GM23338 (cell line): ENCODE results near the gene TFDP3. TPM values are rescaled to one million over a fixed set of nuclear protein-coding genes. Genes with fewer than 3 reads are reported as not detected.

Experiments
- ATAC-seq: fragments of 200-7000 bp; cut with Tn5 transposase; 3 replicates; pipeline ENCODE4 v1.9.1; 2020
- DNase-seq: peaks from one replicate; pipeline ENCODE4 v3.0.0-alpha.2; 2015; ENCODE audit warnings: low spot score
- H2AFZ ChIP-seq: fragments of 200-600 bp; sonication (generic); 2 replicates; pipeline ENCODE4 v1.8.0; 2016; ENCODE audit warnings: antibody characterized with exemption, mild to moderate bottlenecking, moderate library complexity
- H3F3A ChIP-seq: fragments of 200-600 bp; sonication (generic); replicated peaks from 2 replicates; pipeline ENCODE4 v1.8.0; 2017; ENCODE audit warnings: antibody characterized with exemption, mixed run types, low read depth
- H3K27ac ChIP-seq: fragments of 200-600 bp; sonication (generic); 2 replicates; pipeline ENCODE4 v1.6.1; 2016; ENCODE audit warnings: low read depth
- H3K27me3 ChIP-seq: fragments of 200-600 bp; sonication (generic); 2 replicates; pipeline ENCODE4 v1.8.0; 2016; ENCODE audit warnings: mild to moderate bottlenecking, mixed run types, moderate library complexity; ENCODE audit not compliant: insufficient read depth
- H3K36me3 ChIP-seq: fragments of 200-600 bp; sonication (generic); 2 replicates; pipeline ENCODE4 v1.8.0; 2016; ENCODE audit warnings: mild to moderate bottlenecking; ENCODE audit not compliant: insufficient read depth
- H3K4me1 ChIP-seq: fragments of 200-600 bp; sonication (generic); 2 replicates; pipeline ENCODE4 v1.8.0; 2016; ENCODE audit warnings: mild to moderate bottlenecking, moderate library complexity; ENCODE audit not compliant: insufficient read depth
- H3K4me2 ChIP-seq: fragments of 200-600 bp; sonication (generic); 2 replicates; pipeline ENCODE4 v1.7.1; 2017; ENCODE audit warnings: mixed run types
- H3K4me3 ChIP-seq: fragments of 200-600 bp; sonication (generic); 2 replicates; pipeline ENCODE4 v1.6.1; 2016; ENCODE audit warnings: mixed run types
- H3K79me2 ChIP-seq: fragments of 200-600 bp; sonication (generic); replicated peaks from 2 replicates; pipeline ENCODE4 v1.8.0; 2017; ENCODE audit warnings: mild to moderate bottlenecking; ENCODE audit not compliant: insufficient read depth
- H3K9me2 ChIP-seq: fragments of 200-600 bp; sonication (generic); 2 replicates; pipeline ENCODE4 v1.8.0; 2017; ENCODE audit not compliant: insufficient read depth
- H4K20me1 ChIP-seq: fragments of 200-600 bp; sonication (generic); replicated peaks from 2 replicates; pipeline ENCODE4 v1.8.0; 2017; ENCODE audit warnings: mild to moderate bottlenecking; ENCODE audit not compliant: insufficient read depth
- H3K27ac Mint-ChIP-seq: 2 replicates; pipeline ENCODE4 v1.8.0; 2020; ENCODE audit warnings: inconsistent platforms, mild to moderate bottlenecking, moderate library complexity, mixed read lengths
- H3K27me3 Mint-ChIP-seq: 3 replicates; pipeline ENCODE4 v1.8.0; 2022; ENCODE audit warnings: low read depth, mild to moderate bottlenecking, moderate library complexity, mixed read lengths, inconsistent platforms; ENCODE audit not compliant: insufficient read depth, poor library complexity
- H3K36me3 Mint-ChIP-seq: 3 replicates; pipeline ENCODE4 v1.8.0; 2021; ENCODE audit warnings: low read depth, mild to moderate bottlenecking, inconsistent platforms, moderate library complexity, mixed read lengths
- H3K4me1 Mint-ChIP-seq: 3 replicates; pipeline ENCODE4 v1.8.0; 2020; ENCODE audit warnings: mild to moderate bottlenecking, inconsistent platforms, mixed read lengths
- H3K4me3 Mint-ChIP-seq: 3 replicates; pipeline ENCODE4 v1.8.0; 2021; ENCODE audit warnings: moderate library complexity, mild to moderate bottlenecking, inconsistent platforms, mixed read lengths
- H3K9me3 Mint-ChIP-seq: 3 replicates; pipeline ENCODE4 v1.8.0; 2020; ENCODE audit warnings: moderate library complexity, mild to moderate bottlenecking, inconsistent platforms, mixed read lengths
- CREB1 ChIP-seq: fragments of 250-450 bp; sonication (Bioruptor Pico); IDR thresholded peaks from 2 replicates; pipeline ENCODE4 v1.5.0; 2020; ENCODE audit warnings: low read depth, mild to moderate bottlenecking, moderate library complexity
- EZH2 ChIP-seq: fragments of 200-600 bp; sonication (generic); IDR thresholded peaks from one replicate; pipeline ENCODE4 v1.8.0; 2017; ENCODE audit warnings: antibody characterized with exemption, mild to moderate bottlenecking, low read depth; ENCODE audit not compliant: unreplicated experiment
- EZH2phosphoT487 ChIP-seq: fragments of 200-600 bp; sonication (generic); IDR thresholded peaks from one replicate; pipeline ENCODE4 v1.8.1; 2018; ENCODE audit warnings: antibody characterized with exemption; ENCODE audit not compliant: unreplicated experiment
- JUNB ChIP-seq: IDR thresholded peaks from one replicate; pipeline ENCODE4 v1.6.1; 2016; ENCODE audit warnings: antibody characterized with exemption; ENCODE audit not compliant: unreplicated experiment
- NANOG ChIP-seq: IDR thresholded peaks from 2 replicates; pipeline ENCODE4 v1.6.1; 2016; ENCODE audit warnings: antibody characterized with exemption, borderline replicate concordance
- POLR2AphosphoS5 ChIP-seq: IDR thresholded peaks from 2 replicates; pipeline ENCODE4 v1.6.1; 2016; ENCODE audit warnings: antibody characterized with exemption, low read depth
- STAT1 ChIP-seq: IDR thresholded peaks from one replicate; pipeline ENCODE4 v1.6.1; 2016; ENCODE audit warnings: antibody characterized with exemption; ENCODE audit not compliant: unreplicated experiment
- ZNF114 ChIP-seq: fragments of 250-450 bp; sonication (Bioruptor Pico); IDR thresholded peaks from 2 replicates; pipeline ENCODE4 v1.5.0; 2020; ENCODE audit warnings: mild to moderate bottlenecking, moderate library complexity
- ZNF331 ChIP-seq: fragments of 250-450 bp; sonication (Bioruptor Pico); IDR thresholded peaks from 2 replicates; pipeline ENCODE4 v1.5.0; 2020; ENCODE audit warnings: low read depth, mild to moderate bottlenecking, moderate library complexity
- polyA plus RNA-seq: library from polyadenylated mRNA; unstranded; fragments of >200 nt; fragmentation: Nextera tagmentation; extraction: Ambion mirVana; gene quantifications from 2 replicates; pipeline ENCODE4 v1.2.1, GENCODE V29; 2016
- total RNA-seq: library from RNA; depleted of rRNA; stranded (reverse); fragments of >200 nt; shearing (Covaris generic); gene quantifications from 2 replicates; pipeline ENCODE4 v1.2.3, GENCODE V29; 2014
- TF ChIP-seq, protein P1 (sequence below): IDR thresholded peaks from one replicate; pipeline ENCODE4 v1.6.1; 2018; ENCODE audit warnings: antibody characterized with exemption; ENCODE audit not compliant: unreplicated experiment
- TF ChIP-seq, protein P2 (sequence below), 2 experiments: fragments of 200-600 bp in 1 of 2; sonication (generic) in 1 of 2; conservative IDR thresholded peaks; 2 replicates each; pipeline versions ENCODE4 v1.5.1 to v1.6.1; 2016 to 2017; ENCODE audit warnings: antibody characterized with exemption in 2 of 2, low read depth in 2 of 2, mild to moderate bottlenecking in 2 of 2, moderate library complexity in 1 of 2

TFDP3 gene
- total and polyA plus RNA-seq, 2 experiments from 2014 or later, result not detected

- TF ChIP-seq, protein P1, sequence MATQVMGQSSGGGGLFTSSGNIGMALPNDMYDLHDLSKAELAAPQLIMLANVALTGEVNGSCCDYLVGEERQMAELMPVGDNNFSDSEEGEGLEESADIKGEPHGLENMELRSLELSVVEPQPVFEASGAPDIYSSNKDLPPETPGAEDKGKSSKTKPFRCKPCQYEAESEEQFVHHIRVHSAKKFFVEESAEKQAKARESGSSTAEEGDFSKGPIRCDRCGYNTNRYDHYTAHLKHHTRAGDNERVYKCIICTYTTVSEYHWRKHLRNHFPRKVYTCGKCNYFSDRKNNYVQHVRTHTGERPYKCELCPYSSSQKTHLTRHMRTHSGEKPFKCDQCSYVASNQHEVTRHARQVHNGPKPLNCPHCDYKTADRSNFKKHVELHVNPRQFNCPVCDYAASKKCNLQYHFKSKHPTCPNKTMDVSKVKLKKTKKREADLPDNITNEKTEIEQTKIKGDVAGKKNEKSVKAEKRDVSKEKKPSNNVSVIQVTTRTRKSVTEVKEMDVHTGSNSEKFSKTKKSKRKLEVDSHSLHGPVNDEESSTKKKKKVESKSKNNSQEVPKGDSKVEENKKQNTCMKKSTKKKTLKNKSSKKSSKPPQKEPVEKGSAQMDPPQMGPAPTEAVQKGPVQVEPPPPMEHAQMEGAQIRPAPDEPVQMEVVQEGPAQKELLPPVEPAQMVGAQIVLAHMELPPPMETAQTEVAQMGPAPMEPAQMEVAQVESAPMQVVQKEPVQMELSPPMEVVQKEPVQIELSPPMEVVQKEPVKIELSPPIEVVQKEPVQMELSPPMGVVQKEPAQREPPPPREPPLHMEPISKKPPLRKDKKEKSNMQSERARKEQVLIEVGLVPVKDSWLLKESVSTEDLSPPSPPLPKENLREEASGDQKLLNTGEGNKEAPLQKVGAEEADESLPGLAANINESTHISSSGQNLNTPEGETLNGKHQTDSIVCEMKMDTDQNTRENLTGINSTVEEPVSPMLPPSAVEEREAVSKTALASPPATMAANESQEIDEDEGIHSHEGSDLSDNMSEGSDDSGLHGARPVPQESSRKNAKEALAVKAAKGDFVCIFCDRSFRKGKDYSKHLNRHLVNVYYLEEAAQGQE, result no peak
- TF ChIP-seq, protein P2, sequence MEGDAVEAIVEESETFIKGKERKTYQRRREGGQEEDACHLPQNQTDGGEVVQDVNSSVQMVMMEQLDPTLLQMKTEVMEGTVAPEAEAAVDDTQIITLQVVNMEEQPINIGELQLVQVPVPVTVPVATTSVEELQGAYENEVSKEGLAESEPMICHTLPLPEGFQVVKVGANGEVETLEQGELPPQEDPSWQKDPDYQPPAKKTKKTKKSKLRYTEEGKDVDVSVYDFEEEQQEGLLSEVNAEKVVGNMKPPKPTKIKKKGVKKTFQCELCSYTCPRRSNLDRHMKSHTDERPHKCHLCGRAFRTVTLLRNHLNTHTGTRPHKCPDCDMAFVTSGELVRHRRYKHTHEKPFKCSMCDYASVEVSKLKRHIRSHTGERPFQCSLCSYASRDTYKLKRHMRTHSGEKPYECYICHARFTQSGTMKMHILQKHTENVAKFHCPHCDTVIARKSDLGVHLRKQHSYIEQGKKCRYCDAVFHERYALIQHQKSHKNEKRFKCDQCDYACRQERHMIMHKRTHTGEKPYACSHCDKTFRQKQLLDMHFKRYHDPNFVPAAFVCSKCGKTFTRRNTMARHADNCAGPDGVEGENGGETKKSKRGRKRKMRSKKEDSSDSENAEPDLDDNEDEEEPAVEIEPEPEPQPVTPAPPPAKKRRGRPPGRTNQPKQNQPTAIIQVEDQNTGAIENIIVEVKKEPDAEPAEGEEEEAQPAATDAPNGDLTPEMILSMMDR (conservative IDR thresholded peaks at IDR 0.05; ENCODE audit: low read depth in 2 of 2), result no peak
- TF ChIP-seq STAT1 (no peak), NANOG (no peak)
Measured at GRCh38 chrX:133175605-133176004, 42.5 kb downstream of the TFDP3 start (continued).

DNA sequence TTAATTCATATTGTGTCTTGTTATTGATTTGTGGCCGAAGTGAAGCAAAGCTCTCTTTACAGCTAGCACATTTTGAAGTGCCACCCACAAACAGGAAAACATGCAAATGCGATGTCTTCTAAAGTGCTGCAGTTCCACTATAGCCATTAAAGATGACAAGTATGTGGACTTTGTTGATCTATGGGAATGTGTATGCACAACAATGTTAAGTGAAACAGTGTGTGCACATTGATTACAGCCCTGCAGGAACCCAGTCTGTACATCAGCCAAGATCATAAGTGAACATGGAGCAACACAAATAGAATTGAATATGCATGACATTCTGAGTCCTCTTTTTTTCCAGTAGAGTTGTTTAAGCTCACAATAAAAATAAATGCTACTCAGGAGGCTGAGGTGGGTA is 43.0 kb downstream of the TFDP3 start:
- H3K36me3 Mint-ChIP-seq, result no peaks in the 10 kb centered on the region
- H3K9me3 Mint-ChIP-seq, result no peaks in the 10 kb centered on the region
- Histone ChIP-seq H3K27me3 (no peaks in the 10 kb centered on the region), H4K20me1 (no peaks in the 10 kb centered on the region), H3F3A (no peaks in the 10 kb centered on the region), H3K4me2 (no peak overlapping the region), H3K9me2 (no peaks in the 10 kb centered on the region), H3K4me3 (no peak overlapping the region), H3K4me1 (0 out of 2 replicates have a peak, but pooled peaks cover 11% of the 10 kb centered on the region), H3K27ac (no peak overlapping the region), H3K36me3 (no peaks in the 10 kb centered on the region), H3K79me2 (no peaks in the 10 kb centered on the region), H2AFZ (no peak overlapping the region)
- no peaks in the 10 kb centered on the region for H3K27me3 Mint-ChIP-seq
- ATAC-seq, result no peak
- H3K27ac Mint-ChIP-seq, result no peak overlapping the region
- DNase-seq, result no peak
- no peak overlapping the region for H3K4me3 Mint-ChIP-seq
- peaks cover 22% of the 10 kb centered on the region for H3K4me1 Mint-ChIP-seq
- TF ChIP-seq POLR2AphosphoS5 (no peak), ZNF114 (CRISPR knock-in tag) (no peak), EZH2phosphoT487 (no peak), NANOG (no peak), EZH2 (no peak), STAT1 (no peak), CREB1 (CRISPR knock-in tag) (no peak), ZNF331 (CRISPR knock-in tag) (no peak), JUNB (no peak)
- TF ChIP-seq, protein P1, result no peak
- TF ChIP-seq, protein P2 (conservative IDR thresholded peaks at IDR 0.05; ENCODE audit: low read depth in 2 of 2), result no peak
